T-cell (primary cell): Measurements from ENCODE around the gene ZNF274. TPM values are rescaled to one million over a fixed set of nuclear protein-coding genes. Genes with fewer than 3 reads are reported as not detected.
A peak's percentile ranks its signal among the peaks of the same experiment; 100 is the strongest.

ENCODE experiments used
- ATAC-seq, 4 experiments: fragments of 200-7000 bp in 3 of 4; fragments of 150-1000 bp in 1 of 4; cut with Tn5 transposase; replicated peaks in 1 of 4; 1 replicate in 3 of 4; 2 replicates in 1 of 4; pipeline ENCODE4 v1.10.0; 2021; ENCODE audit warnings: moderate library complexity in 3 of 4, mild to moderate bottlenecking in 2 of 4, moderate number of reproducible peaks in 1 of 4
- CTCF ChIA-PET, 2 donors: fragments of 300-600 bp; sonication (Branson Sonifier 250); formaldehyde crosslinking; loops; one replicate each; lab custom pipeline; 2022; ENCODE audit warnings: antibody characterized with exemption in 2 of 2; lab: Charles Lee
- POLR2A ChIA-PET, 2 donors: fragments of 300-600 bp; sonication (Branson Sonifier 250); formaldehyde crosslinking; loops; one replicate each; lab custom pipeline; 2022; ENCODE audit warnings: antibody characterized with exemption in 2 of 2; lab: Charles Lee
- DNase-seq, 35 experiments: peaks; one replicate each; pipeline versions ENCODE4 v3.0.0 to v3.0.0-alpha.2; 2013 to 2023
- H3K27ac ChIP-seq: one replicate; pipeline ENCODE4 v1.5.1; 2013; ENCODE audit warnings: low read length
- H3K27me3 ChIP-seq, 2 experiments: replicated peaks in 1 of 2; 1 replicate in 1 of 2; 2 replicates in 1 of 2; pipeline versions ENCODE4 v1.6.1 to v1.7.0; 2013; ENCODE audit warnings: low read length in 1 of 2, mixed read lengths in 1 of 2; ENCODE audit not compliant: control insufficient read depth in 2 of 2, insufficient read depth in 2 of 2; ENCODE audit errors: extremely low read depth in 1 of 2
- H3K36me3 ChIP-seq, 2 donors: 1 replicate in 1 of 2; 2 replicates in 1 of 2; pipeline versions ENCODE4 v1.6.1 to v1.7.0; 2013; ENCODE audit warnings: low read length in 1 of 2; ENCODE audit not compliant: control insufficient read depth in 2 of 2, insufficient read depth in 1 of 2; ENCODE audit errors: extremely low read depth in 1 of 2
- H3K4me1 ChIP-seq, 2 experiments: 1 replicate in 1 of 2; 2 replicates in 1 of 2; pipeline versions ENCODE4 v1.6.1 to v1.7.0; 2013; ENCODE audit warnings: low read length in 2 of 2, mixed read lengths in 1 of 2; ENCODE audit not compliant: insufficient read depth in 2 of 2, control insufficient read depth in 1 of 2; ENCODE audit errors: extremely low read depth in 1 of 2
- H3K4me3 ChIP-seq, 2 donors: 1 replicate in 1 of 2; 2 replicates in 1 of 2; pipeline versions ENCODE4 v1.5.1 to v1.7.0; 2013; ENCODE audit warnings: mild to moderate bottlenecking in 2 of 2, low read length in 1 of 2, moderate library complexity in 1 of 2; ENCODE audit not compliant: control insufficient read depth in 1 of 2; ENCODE audit errors: extremely low read depth in 1 of 2
- H3K9me3 ChIP-seq: 2 replicates; pipeline ENCODE4 v1.7.0; 2013
- H3K27ac Mint-ChIP-seq, 2 donors: one replicate each; pipeline ENCODE4 v1.8.0; 2020 to 2021; ENCODE audit warnings: mild to moderate bottlenecking in 2 of 2, mixed read lengths in 2 of 2
- H3K27me3 Mint-ChIP-seq, 2 donors: one replicate each; pipeline ENCODE4 v1.8.0; 2021 to 2022; ENCODE audit warnings: mixed read lengths in 2 of 2
- H3K36me3 Mint-ChIP-seq: one replicate; pipeline ENCODE4 v1.8.0; 2021; ENCODE audit warnings: mixed read lengths
- H3K4me1 Mint-ChIP-seq, 3 donors: one replicate each; pipeline ENCODE4 v1.8.0; 2020 to 2022; ENCODE audit warnings: mixed read lengths in 3 of 3, mild to moderate bottlenecking in 1 of 3
- H3K4me3 Mint-ChIP-seq, 3 donors: one replicate each; pipeline ENCODE4 v1.8.0; 2020 to 2022; ENCODE audit warnings: mild to moderate bottlenecking in 3 of 3, mixed read lengths in 3 of 3, moderate library complexity in 3 of 3
- H3K9me3 Mint-ChIP-seq, 3 donors: one replicate each; pipeline ENCODE4 v1.8.0; 2020 to 2022; ENCODE audit warnings: mixed read lengths in 3 of 3
- WGBS: methylation state at CpG from one replicate; pipeline ENCODE4 v1.1.5; 2013; ENCODE audit warnings: missing lambda C conversion rate; ENCODE audit not compliant: insufficient coverage; 5-methylcytosine and 5-hydroxymethylcytosine counted together
- total RNA-seq, 35 experiments: library from RNA in 6 of 35; stranded (reverse) in 6 of 35; fragments of 120-200 nt in 1 of 35; gene quantifications; one replicate each; pipeline versions ENCODE4 v1.2.1 to v1.2.4 and lab custom pipeline; 2013 to 2026

ZNF274 gene
- total RNA-seq, 5 donors from 2014 or later (not counting 1 experiment from before 2014, with no cell fraction given) = 44.9 to 70.7 (median 63.4) TPM

DNA sequence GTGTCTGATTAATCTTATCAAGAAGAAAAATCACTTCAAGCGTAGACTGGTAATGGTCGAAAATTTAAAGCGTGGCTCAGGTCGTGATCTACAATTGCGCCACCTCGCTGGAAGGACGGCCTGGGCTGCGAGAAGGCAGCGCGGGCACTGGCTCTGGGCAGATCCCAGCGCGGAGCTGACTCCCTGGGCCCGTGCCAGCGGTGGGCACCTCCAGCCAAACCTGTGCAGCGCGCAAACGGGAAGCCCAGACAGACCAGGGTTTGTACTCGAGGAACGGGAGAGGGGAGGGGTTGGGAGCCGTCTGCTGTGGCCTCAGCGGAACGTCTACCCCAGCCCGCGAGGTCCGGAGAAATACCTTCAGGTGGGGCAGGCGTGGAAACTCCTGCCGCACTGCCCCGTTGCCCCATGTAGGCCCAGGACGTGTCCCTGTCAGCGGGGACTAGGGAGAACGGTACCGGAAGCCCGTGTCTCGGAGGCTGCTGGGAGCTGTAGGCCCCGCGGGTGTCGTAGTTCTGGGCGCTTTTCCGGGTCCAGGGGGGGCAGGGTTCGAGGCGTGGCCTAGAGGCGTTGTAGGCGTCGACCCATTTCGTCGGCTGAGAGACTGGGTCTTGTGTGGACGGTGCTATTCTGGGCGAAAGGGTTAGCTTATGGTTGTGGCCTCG lies 21.1 kb downstream of the ZNF274 start:
- H3K9me3 ChIP-seq = peaks cover 32% of the 10 kb centered on the region
- peak overlapping the region in 1 of 2 donors; percentile 0 for H3K4me3 ChIP-seq
- H3K27me3 ChIP-seq = peaks cover 0 to 3% of the 10 kb centered on the region in 2 experiments
- Mint-ChIP-seq H3K4me1 (peaks cover 0 to 19% (median 0%) of the 10 kb centered on the region in 3 donors), H3K36me3 (peaks cover 89% of the 10 kb centered on the region), H3K27me3 (no peaks in the 10 kb centered on the region), H3K27ac (no peak overlapping the region), H3K9me3 (peaks cover 41 to 62% (median 55%) of the 10 kb centered on the region in 3 donors), H3K4me3 (no peak overlapping the region)
- no peak for DNase-seq
- H3K27ac ChIP-seq = no peak overlapping the region
- CTCF ChIA-PET = no interaction called here
- ATAC-seq = no peak
- peaks cover 27 to 45% of the 10 kb centered on the region in 2 donors for H3K36me3 ChIP-seq
- H3K4me1 ChIP-seq = no peaks in the 10 kb centered on the region
- WGBS = 77% methylated on average over 47 of the region's 49 CpGs
- POLR2A ChIA-PET = no interaction called here

GRCh38 chr19:58204566-58204965 lies 21.7 kb downstream of the ZNF274 start:
- CTCF ChIA-PET = no interaction called here
- no peak overlapping the region for H3K27ac Mint-ChIP-seq
- Histone ChIP-seq H3K27me3 (peaks cover 0 to 6% of the 10 kb centered on the region in 2 experiments), H3K4me3 (no peak overlapping the region), H3K27ac (no peak overlapping the region), H3K4me1 (no peaks in the 10 kb centered on the region), H3K9me3 (peaks cover 29% of the 10 kb centered on the region), H3K36me3 (peaks cover 31 to 52% of the 10 kb centered on the region in 2 donors)
- WGBS = 98% methylated on average over 8 of the region's 15 CpGs
- DNase-seq (no peak), ATAC-seq (no peak)
- no peak overlapping the region for H3K4me3 Mint-ChIP-seq
- H3K9me3 Mint-ChIP-seq = peaks cover 41 to 67% (median 60%) of the 10 kb centered on the region in 3 donors
- peaks cover 0 to 19% (median 0%) of the 10 kb centered on the region in 3 donors for H3K4me1 Mint-ChIP-seq
- H3K36me3 Mint-ChIP-seq = peaks cover 90% of the 10 kb centered on the region
- H3K27me3 Mint-ChIP-seq = no peaks in the 10 kb centered on the region
- POLR2A ChIA-PET = no interaction called here

DNA sequence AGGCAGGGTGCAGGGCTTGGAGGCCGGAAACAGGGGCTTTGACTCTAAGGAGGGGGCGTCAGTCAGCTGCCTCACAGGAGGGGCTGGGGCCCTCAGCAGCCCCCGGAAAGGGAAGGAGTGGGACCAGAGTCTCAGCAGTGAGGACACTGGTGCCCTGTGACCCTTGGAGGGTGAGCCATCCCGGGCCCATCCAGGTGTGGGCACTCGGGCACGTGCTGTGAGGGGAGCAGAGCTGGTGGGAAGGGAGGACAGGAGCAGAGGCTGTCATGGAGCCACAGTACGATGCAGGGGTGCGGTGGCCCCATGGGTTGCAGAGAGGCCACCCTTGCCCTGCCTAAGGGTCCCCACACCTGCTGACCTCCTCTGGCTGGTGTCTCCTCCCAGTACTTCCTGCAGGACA lies 26.7 kb downstream of the ZNF274 start:
- ChIA-PET POLR2A (no interaction called here), CTCF (no interaction called here)
- H3K27me3 ChIP-seq = peaks cover 0 to 6% of the 10 kb centered on the region in 2 experiments
- no peaks in the 10 kb centered on the region for H3K4me1 ChIP-seq
- no peak overlapping the region for H3K27ac Mint-ChIP-seq
- H3K9me3 Mint-ChIP-seq = peaks cover 34 to 85% (median 66%) of the 10 kb centered on the region in 3 donors
- H3K4me3 Mint-ChIP-seq = no peak overlapping the region
- peak overlapping the region in 1 of 2 donors; percentile 62 for H3K4me3 ChIP-seq
- H3K27me3 Mint-ChIP-seq = no peaks in the 10 kb centered on the region
- H3K9me3 ChIP-seq = peaks cover 28% of the 10 kb centered on the region
- WGBS = 97% methylated on average over 7 of the region's 8 CpGs
- ATAC-seq (no peak), DNase-seq (no peak)
- no peak overlapping the region for H3K27ac ChIP-seq
- H3K36me3 ChIP-seq = peaks cover 44 to 84% of the 10 kb centered on the region in 2 donors
- peaks cover 94% of the 10 kb centered on the region for H3K36me3 Mint-ChIP-seq
- peaks cover 0 to 19% (median 0%) of the 10 kb centered on the region in 3 donors for H3K4me1 Mint-ChIP-seq

- no peak for ATAC-seq
- POLR2A ChIA-PET = interaction anchor here in 1 of 2 donors (0.6 kb wide), 1 partner anchor 29 kb away, joined by 7 read pairs; no protein-coding TSS in a partner anchor
- no peak for DNase-seq
- H3K36me3 Mint-ChIP-seq = peaks cover 66% of the 10 kb centered on the region
- WGBS = 97% methylated on average over 12 of the region's 17 CpGs
- H3K27ac ChIP-seq = no peak overlapping the region
- H3K4me3 ChIP-seq = peak overlapping the region in 1 of 2 donors; percentile 62
- H3K27ac Mint-ChIP-seq = no peak overlapping the region
- peaks cover 16 to 75% (median 59%) of the 10 kb centered on the region in 3 donors for H3K9me3 Mint-ChIP-seq
- H3K4me1 Mint-ChIP-seq = peaks cover 0 to 9% (median 0%) of the 10 kb centered on the region in 3 donors
- CTCF ChIA-PET = no interaction called here
- no peak overlapping the region for H3K4me3 Mint-ChIP-seq
- H3K4me1 ChIP-seq = no peaks in the 10 kb centered on the region
- peaks cover 23% of the 10 kb centered on the region for H3K9me3 ChIP-seq
- no peaks in the 10 kb centered on the region for H3K27me3 Mint-ChIP-seq
- peaks cover 36 to 57% of the 10 kb centered on the region in 2 donors for H3K36me3 ChIP-seq
- peaks cover 0 to 5% of the 10 kb centered on the region in 2 experiments for H3K27me3 ChIP-seq
These were observed 29.6 kb downstream of the ZNF274 start for GRCh38 chr19:58212336-58213074.

- Histone ChIP-seq H3K36me3 (peaks cover 31 to 51% of the 10 kb centered on the region in 2 donors), H3K4me1 (no peaks in the 10 kb centered on the region), H3K9me3 (peaks cover 19% of the 10 kb centered on the region), H3K27me3 (peaks cover 0 to 3% of the 10 kb centered on the region in 2 experiments), H3K27ac (no peak overlapping the region), H3K4me3 (peak overlapping the region in 1 of 2 donors; percentile 12)
- WGBS = no CpG with 5 or more reads among the region's 1 CpG
- ATAC-seq (no peak), DNase-seq (no peak)
- CTCF ChIA-PET = no interaction called here
- Mint-ChIP-seq H3K36me3 (peaks cover 61% of the 10 kb centered on the region), H3K4me1 (peaks cover 0 to 3% (median 0%) of the 10 kb centered on the region in 3 donors), H3K4me3 (no peak overlapping the region), H3K9me3 (peaks cover 11 to 75% (median 58%) of the 10 kb centered on the region in 3 donors), H3K27me3 (no peaks in the 10 kb centered on the region), H3K27ac (no peak overlapping the region)
- POLR2A ChIA-PET = no interaction called here
These were observed 30.2 kb downstream of the ZNF274 start for GRCh38 chr19:58213075-58213369.

DNA sequence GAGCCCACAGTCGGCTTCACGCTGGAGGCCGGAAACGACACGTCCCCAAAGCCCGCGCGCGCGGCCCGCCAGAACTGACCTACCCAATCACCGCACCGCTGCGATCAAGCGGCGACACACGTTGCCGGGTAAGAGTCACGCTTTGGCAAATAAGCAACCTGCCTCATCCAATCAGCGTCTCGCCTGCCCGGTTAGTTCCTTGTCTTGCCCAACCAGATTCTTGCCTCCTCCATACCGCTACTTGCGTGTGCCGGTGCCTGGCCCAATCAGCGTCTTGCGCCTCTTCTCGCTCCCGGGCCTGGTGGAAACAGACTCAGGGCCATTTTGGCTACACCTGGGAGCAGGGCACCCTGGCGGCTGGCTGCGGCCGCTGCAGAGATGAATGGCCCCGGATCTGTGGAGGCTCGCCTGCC lies 34.2 kb downstream of the ZNF274 start:
- DNase-seq = no peak
- Mint-ChIP-seq H3K27ac (no peak overlapping the region), H3K4me3 (no peak overlapping the region), H3K9me3 (peaks cover 3 to 51% (median 42%) of the 10 kb centered on the region in 3 donors), H3K27me3 (no peaks in the 10 kb centered on the region), H3K4me1 (no peaks in the 10 kb centered on the region), H3K36me3 (peaks cover 20% of the 10 kb centered on the region)
- Histone ChIP-seq H3K9me3 (peaks cover 14% of the 10 kb centered on the region), H3K4me3 (peak overlapping the region in 1 of 2 donors; percentile 44), H3K4me1 (no peaks in the 10 kb centered on the region), H3K36me3 (peaks cover 3 to 11% of the 10 kb centered on the region in 2 donors), H3K27me3 (peaks cover 0 to 2% of the 10 kb centered on the region in 2 experiments), H3K27ac (no peak overlapping the region)
- ChIA-PET POLR2A (no interaction called here), CTCF (no interaction called here)
- no peak for ATAC-seq
- 61% methylated on average over 24 of the region's 34 CpGs for WGBS
